CD8-positive, alpha-beta memory T cell (primary cell): ENCODE data around the gene SYNE2. TPM values are rescaled to one million over a fixed set of nuclear protein-coding genes. Genes with fewer than 3 reads are reported as not detected.
A peak's percentile ranks its signal among the peaks of the same experiment; 100 is the strongest.

Source experiments
- CTCF ChIA-PET: fragments of 350-600 bp; sonication (Branson Sonifier 250); formaldehyde crosslinking; loops from one replicate; lab custom pipeline; 2021; ENCODE audit warnings: antibody characterized with exemption; lab: Charles Lee
- POLR2A ChIA-PET: fragments of 350-600 bp; sonication (Branson Sonifier 250); formaldehyde crosslinking; loops from one replicate; lab custom pipeline; 2021; ENCODE audit warnings: antibody characterized with exemption; lab: Charles Lee
- DNase-seq, 5 donors: peaks; one replicate each; pipeline versions ENCODE4 v3.0.0 to v3.0.0-alpha.2; 2020 to 2022; ENCODE audit warnings: mixed read lengths in 1 of 5
- H3K27ac ChIP-seq: one replicate; pipeline ENCODE4 v1.7.0; 2013; ENCODE audit warnings: low read depth, mild to moderate bottlenecking, low read length, moderate library complexity
- H3K27me3 ChIP-seq: 2 replicates; pipeline ENCODE4 v1.7.0; 2013; ENCODE audit warnings: low read length, mild to moderate bottlenecking; ENCODE audit not compliant: insufficient read depth, poor library complexity, severe bottlenecking
- H3K36me3 ChIP-seq: 2 replicates; pipeline ENCODE4 v1.7.0; 2013; ENCODE audit warnings: mild to moderate bottlenecking, low read length, moderate library complexity; ENCODE audit not compliant: insufficient read depth
- H3K4me1 ChIP-seq: 2 replicates; pipeline ENCODE4 v1.7.0; 2013; ENCODE audit warnings: mild to moderate bottlenecking, low read length, moderate library complexity; ENCODE audit not compliant: insufficient read depth
- H3K4me3 ChIP-seq: 2 replicates; pipeline ENCODE4 v1.7.0; 2013; ENCODE audit warnings: mild to moderate bottlenecking, low read length
- H3K9me3 ChIP-seq: 2 replicates; pipeline ENCODE4 v1.7.0; 2013; ENCODE audit warnings: mild to moderate bottlenecking, low read length
- H3K27ac Mint-ChIP-seq, 8 donors: one replicate each; pipeline ENCODE4 v1.8.0; 2020 to 2021; ENCODE audit warnings: mixed read lengths in 8 of 8, mild to moderate bottlenecking in 6 of 8, inconsistent platforms in 3 of 8, moderate library complexity in 3 of 8
- H3K27me3 Mint-ChIP-seq, 2 donors: one replicate each; pipeline ENCODE4 v1.8.0; 2020 to 2021; ENCODE audit warnings: mixed read lengths in 2 of 2, mild to moderate bottlenecking in 1 of 2, moderate library complexity in 1 of 2
- H3K36me3 Mint-ChIP-seq, 3 donors: one replicate each; pipeline ENCODE4 v1.8.0; 2020 to 2021; ENCODE audit warnings: mixed read lengths in 3 of 3, inconsistent platforms in 1 of 3, mild to moderate bottlenecking in 1 of 3
- H3K4me1 Mint-ChIP-seq, 3 donors: one replicate each; pipeline ENCODE4 v1.8.0; 2020 to 2021; ENCODE audit warnings: mixed read lengths in 3 of 3, inconsistent platforms in 1 of 3, mild to moderate bottlenecking in 1 of 3
- H3K4me3 Mint-ChIP-seq, 7 donors: one replicate each; pipeline ENCODE4 v1.8.0; 2020 to 2021; ENCODE audit warnings: mixed read lengths in 7 of 7, mild to moderate bottlenecking in 6 of 7, moderate library complexity in 4 of 7, inconsistent platforms in 2 of 7
- H3K9me3 Mint-ChIP-seq, 5 donors: one replicate each; pipeline ENCODE4 v1.8.0; 2020 to 2022; ENCODE audit warnings: mixed read lengths in 5 of 5, mild to moderate bottlenecking in 3 of 5, moderate library complexity in 2 of 5, inconsistent platforms in 1 of 5
- polyA plus RNA-seq: library from polyadenylated mRNA; unstranded; fragments of 300-500 nt; fragmentation: Illumina TruSeq; gene quantifications from one replicate; pipeline ENCODE4 v1.2.3, GENCODE V29; 2021
- total RNA-seq, 2 experiments: library from RNA; stranded (reverse); gene quantifications; one replicate each; pipeline ENCODE4 v1.2.3, GENCODE V29; 2021

SYNE2 gene
- total and polyA plus RNA-seq, 3 experiments from 2014 or later = 45.2 to 104 (median 45.6) TPM

DNA sequence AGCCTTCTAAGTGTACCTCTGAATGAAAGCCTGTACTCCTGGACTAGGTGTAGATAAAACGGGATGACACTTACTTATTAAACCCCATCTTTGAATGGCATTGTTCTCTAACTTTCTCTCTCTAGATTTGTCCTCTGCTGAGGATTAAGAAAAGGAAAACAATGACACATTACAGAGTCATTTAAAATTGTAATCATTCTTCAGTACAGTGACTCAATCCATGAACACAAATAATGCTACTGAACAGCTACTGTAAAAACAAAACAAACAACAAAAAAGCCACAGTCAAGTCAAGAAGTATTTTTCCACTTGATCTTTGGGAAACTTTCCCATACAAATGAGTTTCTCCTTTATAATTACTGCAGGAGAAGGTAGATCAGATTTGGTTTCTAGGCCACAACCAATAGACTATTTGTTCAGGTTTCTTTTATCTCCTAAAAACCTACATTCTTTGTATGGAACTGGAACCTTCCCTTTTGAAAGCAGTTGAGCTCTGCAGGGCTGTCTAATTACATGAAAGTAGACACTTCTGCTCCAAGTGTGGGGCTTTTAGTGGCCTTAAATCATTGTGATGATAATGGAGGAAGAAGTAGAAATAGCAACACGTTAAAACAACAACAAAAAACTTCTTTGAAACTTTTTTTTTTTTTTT is 222.3 kb downstream of the SYNE2 start:
- Histone ChIP-seq H3K9me3 (no peaks in the 10 kb centered on the region), H3K27ac (no peak overlapping the region), H3K4me1 (no peaks in the 10 kb centered on the region), H3K36me3 (peaks cover 62% of the 10 kb centered on the region), H3K27me3 (no peaks in the 10 kb centered on the region), H3K4me3 (no peak overlapping the region)
- no peak for DNase-seq
- ChIA-PET CTCF (no interaction called here), POLR2A (no interaction called here)
- H3K27ac Mint-ChIP-seq = peak overlapping the region in 3 of 8 donors; percentile 7 to 63 (median 17)
- no peaks in the 10 kb centered on the region for H3K27me3 Mint-ChIP-seq
- H3K9me3 Mint-ChIP-seq = no peaks in the 10 kb centered on the region
- peaks cover 0 to 2% (median 0%) of the 10 kb centered on the region in 3 donors for H3K4me1 Mint-ChIP-seq
- H3K36me3 Mint-ChIP-seq = peaks cover 12 to 91% (median 35%) of the 10 kb centered on the region in 3 donors
- H3K4me3 Mint-ChIP-seq = no peak overlapping the region

DNA sequence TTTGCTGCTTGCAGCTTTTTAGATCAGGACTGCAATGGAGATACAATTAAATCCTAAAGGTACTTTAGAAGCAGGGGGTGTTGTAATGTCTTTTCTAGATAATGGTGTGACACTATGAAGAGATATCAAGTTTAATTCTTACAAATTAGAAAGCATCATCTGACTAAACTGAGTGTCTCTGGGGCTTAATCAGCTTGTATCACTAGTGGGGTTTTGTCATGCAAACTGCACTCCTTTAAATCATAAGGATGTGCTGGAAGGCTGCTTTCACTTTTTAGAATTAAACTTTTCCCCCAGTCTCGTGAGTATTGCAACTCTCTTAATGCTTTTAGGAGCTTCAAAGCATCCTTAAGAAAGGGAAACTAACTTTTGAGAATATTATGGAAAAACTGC is 222.8 kb downstream of the SYNE2 start:
- no peaks in the 10 kb centered on the region for H3K4me1 ChIP-seq
- H3K36me3 ChIP-seq = peaks cover 66% of the 10 kb centered on the region
- H3K27ac ChIP-seq = no peak overlapping the region
- peaks cover 0 to 2% (median 0%) of the 10 kb centered on the region in 3 donors for H3K4me1 Mint-ChIP-seq
- H3K27me3 Mint-ChIP-seq = no peaks in the 10 kb centered on the region
- no peak overlapping the region for H3K4me3 Mint-ChIP-seq
- H3K27ac Mint-ChIP-seq = peak overlapping the region in 3 of 8 donors; percentile 17 to 37 (median 33)
- peaks cover 17 to 91% (median 40%) of the 10 kb centered on the region in 3 donors for H3K36me3 Mint-ChIP-seq
- ChIA-PET CTCF (no interaction called here), POLR2A (no interaction called here)
- no peaks in the 10 kb centered on the region for H3K9me3 ChIP-seq
- no peak for DNase-seq
- H3K27me3 ChIP-seq = no peaks in the 10 kb centered on the region
- no peaks in the 10 kb centered on the region for H3K9me3 Mint-ChIP-seq
- no peak overlapping the region for H3K4me3 ChIP-seq

DNA sequence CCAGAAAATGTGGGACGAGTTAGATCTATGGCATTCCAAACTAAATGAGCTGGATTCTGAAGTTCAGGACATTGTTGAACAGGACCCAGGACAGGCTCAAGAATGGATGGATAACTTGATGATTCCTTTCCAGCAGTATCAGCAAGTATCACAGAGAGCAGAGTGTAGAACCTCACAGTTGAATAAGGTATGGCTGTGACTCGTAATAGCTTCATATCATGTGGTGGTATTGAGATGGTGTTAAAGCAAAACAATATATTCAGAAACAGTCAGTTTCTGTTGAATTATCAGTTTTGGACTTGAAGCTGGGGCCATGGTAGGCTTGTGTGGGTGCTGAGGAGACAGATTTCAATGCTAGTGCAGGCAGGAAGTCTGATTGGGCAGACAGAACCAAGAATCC is 227.6 kb downstream of the SYNE2 start:
- no peaks in the 10 kb centered on the region for H3K9me3 Mint-ChIP-seq
- H3K9me3 ChIP-seq = no peaks in the 10 kb centered on the region
- H3K27ac ChIP-seq = no peak overlapping the region
- no peak for DNase-seq
- H3K4me1 ChIP-seq = no peaks in the 10 kb centered on the region
- peaks cover 57% of the 10 kb centered on the region for H3K36me3 ChIP-seq
- H3K4me3 ChIP-seq = no peak overlapping the region
- H3K4me3 Mint-ChIP-seq = no peak overlapping the region
- no peaks in the 10 kb centered on the region for H3K27me3 Mint-ChIP-seq
- H3K36me3 Mint-ChIP-seq = peaks cover 12 to 90% (median 39%) of the 10 kb centered on the region in 3 donors
- POLR2A ChIA-PET = no interaction called here
- peak overlapping the region in 3 of 8 donors; percentile 30 to 65 (median 36) for H3K27ac Mint-ChIP-seq
- H3K4me1 Mint-ChIP-seq = no peaks in the 10 kb centered on the region
- no peaks in the 10 kb centered on the region for H3K27me3 ChIP-seq
- CTCF ChIA-PET = no interaction called here

DNA sequence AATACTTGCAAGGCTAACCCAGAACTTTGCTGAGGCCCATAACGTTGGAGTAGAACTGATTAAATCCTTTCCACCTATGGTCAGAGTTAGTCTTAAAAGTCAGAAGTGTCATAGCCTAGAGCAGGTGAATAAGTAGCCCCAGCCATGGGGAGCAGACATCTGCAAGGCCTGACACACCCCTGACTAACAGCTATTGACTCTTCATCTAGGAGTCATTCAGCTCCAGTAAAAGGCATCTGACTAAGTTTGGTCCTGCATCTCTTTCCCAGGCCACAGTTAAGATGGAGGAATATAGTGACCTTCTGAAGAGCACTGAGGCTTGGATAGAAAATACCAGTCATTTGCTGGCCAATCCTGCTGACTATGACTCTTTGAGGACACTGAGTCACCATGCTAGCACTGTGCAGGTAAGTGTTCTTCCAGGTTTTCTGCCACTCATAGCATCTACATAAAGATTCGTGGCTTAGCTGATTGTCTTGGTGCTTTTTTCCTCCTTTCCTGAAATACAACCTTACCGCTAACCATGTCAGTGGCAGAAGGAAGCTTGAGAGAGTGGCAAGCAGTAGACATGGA is 228.5 kb downstream of the SYNE2 start:
- Histone ChIP-seq H3K27me3 (no peaks in the 10 kb centered on the region), H3K4me3 (no peak overlapping the region), H3K4me1 (no peaks in the 10 kb centered on the region), H3K36me3 (peaks cover 48% of the 10 kb centered on the region), H3K27ac (no peak overlapping the region), H3K9me3 (no peaks in the 10 kb centered on the region)
- POLR2A ChIA-PET = no interaction called here
- CTCF ChIA-PET = no interaction called here
- Mint-ChIP-seq H3K27ac (peak overlapping the region in 2 of 8 donors; percentile 14 to 30), H3K4me3 (no peak overlapping the region), H3K9me3 (no peaks in the 10 kb centered on the region), H3K4me1 (peaks cover 0 to 4% (median 0%) of the 10 kb centered on the region in 3 donors), H3K27me3 (no peaks in the 10 kb centered on the region), H3K36me3 (peaks cover 12 to 91% (median 42%) of the 10 kb centered on the region in 3 donors)
- no peak for DNase-seq

DNA sequence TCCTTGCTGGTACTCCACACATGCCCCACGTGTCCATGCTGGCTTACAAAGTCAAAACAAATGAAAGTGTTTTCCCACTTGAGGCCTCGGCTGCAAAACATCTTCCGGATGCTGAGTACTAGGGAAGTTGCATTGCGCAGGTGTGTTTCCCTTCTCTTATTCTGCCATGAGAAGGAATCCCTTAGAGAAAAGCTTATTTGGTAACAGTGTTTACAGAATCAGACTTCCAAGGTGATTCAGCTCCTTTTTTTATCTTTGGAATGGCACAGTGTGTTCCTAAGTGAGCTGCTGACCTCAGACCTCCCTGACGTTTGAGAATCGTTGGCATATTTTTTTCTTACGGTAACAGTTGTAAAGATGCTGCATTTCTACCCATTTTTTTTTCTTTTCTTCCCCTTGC is 230.0 kb downstream of the SYNE2 start:
- DNase-seq = no peak
- Mint-ChIP-seq H3K4me3 (no peak overlapping the region), H3K27me3 (no peaks in the 10 kb centered on the region), H3K4me1 (peaks cover 0 to 4% (median 0%) of the 10 kb centered on the region in 3 donors), H3K36me3 (peaks cover 12 to 91% (median 40%) of the 10 kb centered on the region in 3 donors), H3K9me3 (no peaks in the 10 kb centered on the region), H3K27ac (peak overlapping the region in 2 of 8 donors; percentile 53 to 61)
- Histone ChIP-seq H3K4me3 (no peak overlapping the region), H3K9me3 (no peaks in the 10 kb centered on the region), H3K36me3 (peaks cover 42% of the 10 kb centered on the region), H3K4me1 (no peaks in the 10 kb centered on the region), H3K27ac (no peak overlapping the region), H3K27me3 (no peaks in the 10 kb centered on the region)
- ChIA-PET POLR2A (no interaction called here), CTCF (no interaction called here)

DNA sequence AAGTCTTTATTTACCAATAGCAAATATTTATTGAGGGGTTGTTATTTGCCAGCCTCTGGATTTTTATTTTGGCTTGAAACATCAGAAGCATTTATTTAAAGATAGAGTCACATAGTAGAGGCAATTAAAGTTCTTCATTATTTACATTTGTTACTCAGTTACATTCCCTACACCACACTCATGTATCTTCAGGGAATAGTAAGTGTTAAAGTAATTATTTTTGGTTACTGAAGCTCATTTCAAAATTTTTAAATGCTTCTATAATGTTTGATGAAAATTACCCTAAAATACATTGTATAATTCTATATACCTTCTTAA is 235.8 kb downstream of the SYNE2 start:
- no peak overlapping the region for H3K4me3 ChIP-seq
- H3K9me3 ChIP-seq = no peaks in the 10 kb centered on the region
- H3K27ac Mint-ChIP-seq = no peak overlapping the region
- DNase-seq = no peak
- no peaks in the 10 kb centered on the region for H3K27me3 ChIP-seq
- ChIA-PET CTCF (no interaction called here), POLR2A (no interaction called here)
- no peak overlapping the region for H3K4me3 Mint-ChIP-seq
- no peaks in the 10 kb centered on the region for H3K27me3 Mint-ChIP-seq
- no peak overlapping the region for H3K27ac ChIP-seq
- H3K36me3 Mint-ChIP-seq = peaks cover 4 to 85% (median 17%) of the 10 kb centered on the region in 3 donors
- H3K4me1 Mint-ChIP-seq = peaks cover 0 to 4% (median 0%) of the 10 kb centered on the region in 3 donors
- no peaks in the 10 kb centered on the region for H3K9me3 Mint-ChIP-seq
- peaks cover 24% of the 10 kb centered on the region for H3K36me3 ChIP-seq
- no peaks in the 10 kb centered on the region for H3K4me1 ChIP-seq

DNA sequence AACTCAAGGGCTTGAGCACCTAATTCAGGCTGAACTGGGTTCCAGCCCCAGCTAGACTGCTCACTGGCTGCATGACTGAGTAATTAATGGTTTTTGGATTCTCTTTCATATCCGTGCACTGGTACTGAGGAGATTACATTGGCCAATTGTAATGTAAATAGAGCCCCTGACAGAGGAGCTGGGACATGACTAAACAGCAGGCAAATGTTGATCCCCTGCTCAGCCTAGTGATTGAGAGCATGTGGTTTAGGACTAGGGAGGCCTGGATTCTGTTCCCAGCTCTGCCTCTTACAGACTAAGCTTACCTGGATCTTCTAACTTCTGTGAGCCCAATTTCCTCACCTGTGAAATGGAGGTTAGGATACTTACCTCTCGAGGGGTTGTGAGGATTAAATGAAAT is 237.1 kb downstream of the SYNE2 start:
- H3K27me3 Mint-ChIP-seq = no peaks in the 10 kb centered on the region
- H3K36me3 ChIP-seq = peaks cover 19% of the 10 kb centered on the region
- ChIA-PET CTCF (no interaction called here), POLR2A (no interaction called here)
- peaks cover 8 to 83% (median 20%) of the 10 kb centered on the region in 3 donors for H3K36me3 Mint-ChIP-seq
- no peak overlapping the region for H3K27ac ChIP-seq
- H3K9me3 ChIP-seq = no peaks in the 10 kb centered on the region
- no peak overlapping the region for H3K4me3 Mint-ChIP-seq
- H3K9me3 Mint-ChIP-seq = no peaks in the 10 kb centered on the region
- H3K4me1 Mint-ChIP-seq = peaks cover 0 to 4% (median 0%) of the 10 kb centered on the region in 3 donors
- no peak for DNase-seq
- H3K27ac Mint-ChIP-seq = peak overlapping the region in 1 of 8 donors; percentile 58
- no peaks in the 10 kb centered on the region for H3K27me3 ChIP-seq
- H3K4me3 ChIP-seq = no peak overlapping the region
- H3K4me1 ChIP-seq = no peaks in the 10 kb centered on the region

DNA sequence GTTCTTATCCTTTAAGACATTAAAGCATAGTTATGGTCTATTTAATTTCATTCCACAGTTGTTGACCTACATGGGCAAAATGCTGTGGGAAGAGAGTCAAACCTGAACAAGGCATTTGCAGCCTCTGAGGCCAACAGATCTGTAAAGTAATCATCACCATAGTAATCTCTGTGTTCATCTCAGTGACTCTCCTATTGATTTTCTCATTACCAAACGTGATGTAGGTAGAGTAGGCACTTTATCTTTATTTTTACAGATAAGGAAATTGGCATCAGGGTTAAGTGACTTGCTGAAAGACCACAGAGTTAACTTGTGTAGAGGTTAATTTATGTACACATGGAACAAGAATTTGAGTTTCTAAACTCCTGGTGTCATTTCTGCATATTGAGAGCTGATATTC is 238.4 kb downstream of the SYNE2 start:
- Histone ChIP-seq H3K4me1 (no peaks in the 10 kb centered on the region), H3K4me3 (no peak overlapping the region), H3K36me3 (peaks cover 27% of the 10 kb centered on the region), H3K9me3 (no peaks in the 10 kb centered on the region), H3K27me3 (no peaks in the 10 kb centered on the region), H3K27ac (no peak overlapping the region)
- CTCF ChIA-PET = no interaction called here
- H3K36me3 Mint-ChIP-seq = peaks cover 8 to 83% (median 19%) of the 10 kb centered on the region in 3 donors
- H3K27me3 Mint-ChIP-seq = no peaks in the 10 kb centered on the region
- H3K27ac Mint-ChIP-seq = no peak overlapping the region
- no peaks in the 10 kb centered on the region for H3K9me3 Mint-ChIP-seq
- DNase-seq = no peak
- POLR2A ChIA-PET = no interaction called here
- no peaks in the 10 kb centered on the region for H3K4me1 Mint-ChIP-seq
- no peak overlapping the region for H3K4me3 Mint-ChIP-seq
